GM23248 (cell line): ENCODE results near the gene DNM1.

Experiments
- EZH2 ChIP-seq: fragments of 200-600 bp; sonication (generic); IDR thresholded peaks from 2 replicates; pipeline ENCODE4 v1.6.1; 2018; ENCODE audit warnings: antibody characterized with exemption, mild to moderate bottlenecking; ENCODE audit not compliant: insufficient read depth, poor library complexity, severe bottlenecking
- EZH2phosphoT487 ChIP-seq: fragments of 200-600 bp; sonication (generic); IDR thresholded peaks from 2 replicates; pipeline ENCODE4 v1.6.1; 2018; ENCODE audit warnings: antibody characterized with exemption, moderate library complexity, mild to moderate bottlenecking, low read depth; ENCODE audit not compliant: insufficient read depth

DNA sequence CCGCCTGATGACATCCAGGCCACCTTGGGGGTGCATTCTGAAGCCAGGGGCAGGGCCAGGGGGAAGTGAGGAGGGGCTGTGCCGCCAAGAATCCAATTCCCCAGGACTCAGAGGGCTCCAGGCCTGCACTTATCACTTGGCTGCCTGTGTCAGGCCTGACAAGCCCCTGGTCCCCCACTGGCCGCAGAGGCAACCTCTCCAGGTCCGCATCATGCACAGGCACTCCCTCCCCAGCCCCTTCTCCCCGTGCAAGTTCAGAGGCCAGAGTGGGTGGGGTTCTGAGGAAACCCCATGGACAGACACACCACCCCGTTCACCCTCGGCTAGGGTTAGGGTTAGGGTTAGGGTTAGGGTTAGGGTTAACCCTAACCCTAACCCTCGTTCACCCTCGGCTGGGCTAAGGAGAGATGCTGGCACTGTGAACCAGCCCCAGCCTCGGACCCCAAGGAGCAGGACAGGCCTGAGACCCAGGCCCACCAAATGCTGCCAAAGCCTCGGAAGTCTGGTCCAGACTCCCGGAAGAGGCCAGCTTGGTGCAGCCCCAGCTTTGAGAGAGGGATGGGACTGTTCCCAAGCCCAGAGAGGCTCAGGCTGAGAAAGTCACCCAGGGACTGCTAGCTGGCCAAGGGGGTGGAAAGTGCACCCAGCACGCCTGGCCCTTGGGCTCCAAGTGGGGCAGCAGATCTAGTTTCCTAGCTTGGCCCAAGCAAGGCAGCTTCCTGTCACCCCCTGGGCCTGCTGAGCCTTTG is 49.1 kb upstream of the DNM1 start:
- no peak for TF ChIP-seq EZH2phosphoT487
- no peak for TF ChIP-seq EZH2
